Suprapubic skin (tissue), 4 donors: ENCODE measurements around the gene JAK1.

Experiments used
- CTCF ChIP-seq, 2 donors: fragments of 200-600 bp in 1 of 2; fragments of 450-650 bp in 1 of 2; sonication (generic) in 1 of 2; IDR thresholded peaks; one replicate each; pipeline ENCODE4 v1.5.1; 2016 to 2019; ENCODE audit warnings: antibody characterized with exemption in 2 of 2, mild to moderate bottlenecking in 1 of 2, moderate library complexity in 1 of 2
- POLR2A ChIP-seq, 2 donors: fragments of 450-650 bp; IDR thresholded peaks; one replicate each; pipeline ENCODE4 v1.6.1; 2017; ENCODE audit warnings: antibody characterized with exemption in 2 of 2, mild to moderate bottlenecking in 2 of 2, moderate library complexity in 2 of 2
- POLR2AphosphoS5 ChIP-seq, 3 donors: sonication (generic); formaldehyde crosslinking; IDR thresholded peaks; one replicate each; pipeline ENCODE4 v1.6.1; 2017; ENCODE audit warnings: antibody characterized with exemption in 3 of 3

GRCh38 chr1:64986903-64987871 lies 20.8 kb upstream of the JAK1 start:
- TF ChIP-seq CTCF (IDR thresholded peaks at IDR 0.05) = no peak
- TF ChIP-seq POLR2A (IDR thresholded peaks at IDR 0.05) = no peak
- TF ChIP-seq POLR2AphosphoS5 (IDR thresholded peaks at IDR 0.05) = peak in 1 of 3 donors; percentile 28
